WTC11 (cell line): ENCODE results near the gene CPNE9. TPM values are rescaled to one million over a fixed set of nuclear protein-coding genes. Genes with fewer than 3 reads are reported as not detected.

Experiments
- ATAC-seq: fragments of 200-7000 bp; cut with Tn5 transposase; 2 replicates; pipeline ENCODE4 v1.10.0; 2021; ENCODE audit warnings: mild to moderate bottlenecking, moderate library complexity
- CTCF ChIA-PET: fragments of 300-600 bp; sonication (Branson Sonifier 250); formaldehyde crosslinking; loops from one replicate; lab custom pipeline; 2021; ENCODE audit warnings: antibody characterized with exemption; lab: Charles Lee
- POLR2A ChIA-PET: fragments of 350-600 bp; sonication (Branson Sonifier 250); formaldehyde crosslinking; loops from one replicate; lab custom pipeline; 2021; ENCODE audit warnings: antibody characterized with exemption; lab: Charles Lee
- DNase-seq: peaks from one replicate; pipeline ENCODE4 v3.0.0; 2021; ENCODE audit warnings: low spot score
- H3K27ac Mint-ChIP-seq: 2 replicates; pipeline ENCODE4 v1.8.0; 2021; ENCODE audit warnings: mixed read lengths
- H3K27me3 Mint-ChIP-seq: 2 replicates; pipeline ENCODE4 v1.8.0; 2021; ENCODE audit warnings: low read depth, mild to moderate bottlenecking, moderate library complexity, mixed read lengths
- H3K36me3 Mint-ChIP-seq: 2 replicates; pipeline ENCODE4 v1.8.0; 2021; ENCODE audit warnings: mixed read lengths
- H3K4me1 Mint-ChIP-seq: 2 replicates; pipeline ENCODE4 v1.8.0; 2022; ENCODE audit warnings: mixed read lengths
- H3K4me3 Mint-ChIP-seq: 2 replicates; pipeline ENCODE4 v1.8.0; 2021; ENCODE audit warnings: mild to moderate bottlenecking, moderate library complexity, mixed read lengths
- H3K9me3 Mint-ChIP-seq: 2 replicates; pipeline ENCODE4 v1.8.0; 2021; ENCODE audit warnings: mixed read lengths
- CBFB ChIP-seq: sonication (generic); formaldehyde crosslinking; IDR thresholded peaks from 2 replicates; pipeline ENCODE4 v1.8.1; 2022; ENCODE audit warnings: mild to moderate bottlenecking, low read depth, missing genetic modification reagents
- CREB1 ChIP-seq: sonication (generic); formaldehyde crosslinking; IDR thresholded peaks from 2 replicates; pipeline ENCODE4 v1.8.0; 2023; ENCODE audit warnings: mild to moderate bottlenecking, missing genetic modification reagents
- E2F5 ChIP-seq: sonication (generic); formaldehyde crosslinking; IDR thresholded peaks from 2 replicates; pipeline ENCODE4 v1.8.1; 2022; ENCODE audit warnings: mild to moderate bottlenecking, moderate library complexity, missing genetic modification reagents
- HMGXB4 ChIP-seq: sonication (generic); formaldehyde crosslinking; IDR thresholded peaks from 2 replicates; pipeline ENCODE4 v1.8.1; 2023; ENCODE audit warnings: mild to moderate bottlenecking, moderate library complexity, missing genetic modification reagents
- JAZF1 ChIP-seq: fragments of 250-450 bp; sonication (Bioruptor Pico); IDR thresholded peaks from 2 replicates; pipeline ENCODE4 v1.9.0; 2021; ENCODE audit warnings: moderate library complexity, mild to moderate bottlenecking, inconsistent platforms
- MAX ChIP-seq: sonication (generic); formaldehyde crosslinking; IDR thresholded peaks from 2 replicates; pipeline ENCODE4 v1.8.0; 2022; ENCODE audit warnings: mild to moderate bottlenecking, missing genetic modification reagents
- MYBL2 ChIP-seq: sonication (generic); formaldehyde crosslinking; IDR thresholded peaks from 2 replicates; pipeline ENCODE4 v1.8.1; 2023; ENCODE audit warnings: mild to moderate bottlenecking, moderate library complexity, missing genetic modification reagents
- NFYB ChIP-seq: sonication (generic); formaldehyde crosslinking; conservative IDR thresholded peaks from 2 replicates; pipeline ENCODE4 v1.8.0; 2022; ENCODE audit warnings: low read depth, missing genetic modification reagents
- NR1H2 ChIP-seq: sonication (generic); formaldehyde crosslinking; IDR thresholded peaks from 2 replicates; pipeline ENCODE4 v1.9.0; 2021; ENCODE audit warnings: mild to moderate bottlenecking, moderate library complexity, missing genetic modification reagents
- NR2C2 ChIP-seq: sonication (generic); formaldehyde crosslinking; IDR thresholded peaks from 2 replicates; pipeline ENCODE4 v1.8.0; 2022; ENCODE audit warnings: mild to moderate bottlenecking, missing genetic modification reagents
- NR3C1 ChIP-seq: sonication (generic); formaldehyde crosslinking; conservative IDR thresholded peaks from 2 replicates; pipeline ENCODE4 v1.8.1; 2023; ENCODE audit warnings: low read depth, mild to moderate bottlenecking, missing genetic modification reagents
- RELA ChIP-seq: sonication (generic); formaldehyde crosslinking; IDR thresholded peaks from 2 replicates; pipeline ENCODE4 v1.8.1; 2022; ENCODE audit warnings: missing genetic modification reagents, mild to moderate bottlenecking, borderline replicate concordance
- SOX15 ChIP-seq: fragments of 250-450 bp; sonication (Bioruptor Pico); IDR thresholded peaks from 2 replicates; pipeline ENCODE4 v1.9.0; 2021; ENCODE audit warnings: mild to moderate bottlenecking
- TEAD4 ChIP-seq: sonication (generic); formaldehyde crosslinking; IDR thresholded peaks from 2 replicates; pipeline ENCODE4 v1.8.0; 2022; ENCODE audit warnings: mild to moderate bottlenecking, missing genetic modification reagents
- ZBTB21 ChIP-seq: sonication (generic); formaldehyde crosslinking; IDR thresholded peaks from 2 replicates; pipeline ENCODE4 v1.8.1; 2023; ENCODE audit warnings: mild to moderate bottlenecking, missing genetic modification reagents, borderline replicate concordance
- ZBTB43 ChIP-seq: sonication (generic); formaldehyde crosslinking; IDR thresholded peaks from 2 replicates; pipeline ENCODE4 v1.8.1; 2023; ENCODE audit warnings: mild to moderate bottlenecking, missing genetic modification reagents
- ZNF121 ChIP-seq: sonication (generic); formaldehyde crosslinking; IDR thresholded peaks from 2 replicates; pipeline ENCODE4 v1.8.0; 2023; ENCODE audit warnings: missing genetic modification reagents
- ZNF263 ChIP-seq: sonication (generic); formaldehyde crosslinking; IDR thresholded peaks from 2 replicates; pipeline ENCODE4 v1.8.1; 2022; ENCODE audit warnings: low read depth, mild to moderate bottlenecking, moderate library complexity, missing genetic modification reagents
- ZNF281 ChIP-seq: sonication (generic); formaldehyde crosslinking; IDR thresholded peaks from 2 replicates; pipeline ENCODE4 v1.8.0; 2023; ENCODE audit warnings: mild to moderate bottlenecking, missing genetic modification reagents
- total RNA-seq: library from RNA; stranded (reverse); gene quantifications from 3 replicates; pipeline ENCODE4 v1.2.3, GENCODE V29; 2021
- TF ChIP-seq, protein P1 (sequence below): sonication (generic); formaldehyde crosslinking; IDR thresholded peaks from 2 replicates; pipeline ENCODE4 v1.8.1; 2022; ENCODE audit warnings: missing genetic modification reagents, borderline replicate concordance
- TF ChIP-seq, protein P2 (sequence below): sonication (generic); formaldehyde crosslinking; IDR thresholded peaks from 2 replicates; pipeline ENCODE4 v1.8.1; 2023; ENCODE audit warnings: mild to moderate bottlenecking, missing genetic modification reagents
- TF ChIP-seq, protein P3 (sequence below): sonication (generic); formaldehyde crosslinking; IDR thresholded peaks from 2 replicates; pipeline ENCODE4 v1.8.1; 2023; ENCODE audit warnings: mild to moderate bottlenecking, missing genetic modification reagents, moderate library complexity

The CPNE9 gene
- total RNA-seq, 1 experiment from 2014 or later: 3.2 TPM

GRCh38 chr3:9686050-9686550, 17.5 kb upstream of the CPNE9 start:
- TF ChIP-seq JAZF1 (no peak), ZNF263 (CRISPR knock-in tag) (no peak), ZNF121 (CRISPR knock-in tag) (no peak), TEAD4 (CRISPR knock-in tag) (no peak), CREB1 (CRISPR knock-in tag) (no peak), E2F5 (no peak), MYBL2 (CRISPR knock-in tag) (no peak), MAX (CRISPR knock-in tag) (no peak), NR2C2 (CRISPR knock-in tag) (no peak), NR3C1 (CRISPR knock-in tag) (no peak), SOX15 (CRISPR knock-in tag) (no peak), NFYB (no peak)
- TF ChIP-seq, protein P1, sequence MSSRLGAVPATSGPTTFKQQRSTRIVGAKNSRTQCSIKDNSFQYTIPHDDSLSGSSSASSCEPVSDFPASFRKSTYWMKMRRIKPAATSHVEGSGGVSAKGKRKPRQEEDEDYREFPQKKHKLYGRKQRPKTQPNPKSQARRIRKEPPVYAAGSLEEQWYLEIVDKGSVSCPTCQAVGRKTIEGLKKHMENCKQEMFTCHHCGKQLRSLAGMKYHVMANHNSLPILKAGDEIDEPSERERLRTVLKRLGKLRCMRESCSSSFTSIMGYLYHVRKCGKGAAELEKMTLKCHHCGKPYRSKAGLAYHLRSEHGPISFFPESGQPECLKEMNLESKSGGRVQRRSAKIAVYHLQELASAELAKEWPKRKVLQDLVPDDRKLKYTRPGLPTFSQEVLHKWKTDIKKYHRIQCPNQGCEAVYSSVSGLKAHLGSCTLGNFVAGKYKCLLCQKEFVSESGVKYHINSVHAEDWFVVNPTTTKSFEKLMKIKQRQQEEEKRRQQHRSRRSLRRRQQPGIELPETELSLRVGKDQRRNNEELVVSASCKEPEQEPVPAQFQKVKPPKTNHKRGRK: no peak
- no peaks in the 10 kb centered on the region for H3K4me1 Mint-ChIP-seq
- no peak overlapping the region for H3K4me3 Mint-ChIP-seq
- H3K36me3 Mint-ChIP-seq: peaks cover 27% of the 10 kb centered on the region
- H3K9me3 Mint-ChIP-seq: no peaks in the 10 kb centered on the region
- no peaks in the 10 kb centered on the region for H3K27me3 Mint-ChIP-seq
- ATAC-seq: no peak
- H3K27ac Mint-ChIP-seq: no peak overlapping the region; the same call in 1 of the 2 replicates
- no peak for DNase-seq
- POLR2A ChIA-PET: no interaction called here
- CTCF ChIA-PET: interaction anchor here (1.2 kb wide), 1 partner anchor 185 kb away, joined by 3 read pairs; no protein-coding TSS in a partner anchor

- ChIA-PET CTCF (no interaction called here), POLR2A (no interaction called here)
- DNase-seq (no peak), ATAC-seq (no peak)
- Mint-ChIP-seq H3K4me3 (no peak overlapping the region), H3K27ac (no peak overlapping the region), H3K9me3 (no peaks in the 10 kb centered on the region), H3K36me3 (peaks cover 24% of the 10 kb centered on the region), H3K27me3 (no peaks in the 10 kb centered on the region), H3K4me1 (no peaks in the 10 kb centered on the region)
- TF ChIP-seq MAX (CRISPR knock-in tag): no peak
- no peak for TF ChIP-seq HMGXB4 (CRISPR knock-in tag)
- no peak for TF ChIP-seq CBFB (CRISPR knock-in tag)
- TF ChIP-seq, protein P2, sequence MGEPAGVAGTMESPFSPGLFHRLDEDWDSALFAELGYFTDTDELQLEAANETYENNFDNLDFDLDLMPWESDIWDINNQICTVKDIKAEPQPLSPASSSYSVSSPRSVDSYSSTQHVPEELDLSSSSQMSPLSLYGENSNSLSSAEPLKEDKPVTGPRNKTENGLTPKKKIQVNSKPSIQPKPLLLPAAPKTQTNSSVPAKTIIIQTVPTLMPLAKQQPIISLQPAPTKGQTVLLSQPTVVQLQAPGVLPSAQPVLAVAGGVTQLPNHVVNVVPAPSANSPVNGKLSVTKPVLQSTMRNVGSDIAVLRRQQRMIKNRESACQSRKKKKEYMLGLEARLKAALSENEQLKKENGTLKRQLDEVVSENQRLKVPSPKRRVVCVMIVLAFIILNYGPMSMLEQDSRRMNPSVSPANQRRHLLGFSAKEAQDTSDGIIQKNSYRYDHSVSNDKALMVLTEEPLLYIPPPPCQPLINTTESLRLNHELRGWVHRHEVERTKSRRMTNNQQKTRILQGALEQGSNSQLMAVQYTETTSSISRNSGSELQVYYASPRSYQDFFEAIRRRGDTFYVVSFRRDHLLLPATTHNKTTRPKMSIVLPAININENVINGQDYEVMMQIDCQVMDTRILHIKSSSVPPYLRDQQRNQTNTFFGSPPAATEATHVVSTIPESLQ (CRISPR knock-in tag): no peak
- TF ChIP-seq ZNF281: no peak
- no peak for TF ChIP-seq JAZF1
- TF ChIP-seq NR1H2 (CRISPR knock-in tag): no peak
- no peak for TF ChIP-seq ZBTB43 (CRISPR knock-in tag)
- TF ChIP-seq, protein P3, sequence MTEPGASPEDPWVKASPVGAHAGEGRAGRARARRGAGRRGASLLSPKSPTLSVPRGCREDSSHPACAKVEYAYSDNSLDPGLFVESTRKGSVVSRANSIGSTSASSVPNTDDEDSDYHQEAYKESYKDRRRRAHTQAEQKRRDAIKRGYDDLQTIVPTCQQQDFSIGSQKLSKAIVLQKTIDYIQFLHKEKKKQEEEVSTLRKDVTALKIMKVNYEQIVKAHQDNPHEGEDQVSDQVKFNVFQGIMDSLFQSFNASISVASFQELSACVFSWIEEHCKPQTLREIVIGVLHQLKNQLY (CRISPR knock-in tag): no peak
- TF ChIP-seq RELA: no peak
- TF ChIP-seq, protein P1: no peak
- no peak for TF ChIP-seq ZBTB21
Measured at GRCh38 chr3:9686703-9687102, 16.9 kb upstream of the CPNE9 start.
